HL-60/S4 treated with retinoic acid at 250 ng/mL for 4 days and 3 days (cell line): ENCODE measurements around the gene IPP.
"Not testable (repeated sequence)": the region's sequence is repeated elsewhere in the genome, so short reads cannot be mapped to it uniquely, and the experiment has no call there.

Experiments
- in situ Hi-C: fragments of 300-500 bp; cut with MboI; formaldehyde crosslinking; loops from 2 replicates; pipeline ENCODE4 v1.7.0; 2022; ENCODE audit warnings: low sequenced_read_pairs

Gene IPP

GRCh38 chr1:45750298-45751038, at the start of gene IPP:
IPP (minus strand) TSS chr1:45750653; CDS start chr1:45746411, 4,242 bp downstream.
- in situ Hi-C loops = no loop called here

GRCh38 chr1:45796946-45797345, 46.5 kb upstream of the IPP start:
- in situ Hi-C loops = no loop called here

GRCh38 chr1:45796381-45796780, 45.9 kb upstream of the IPP start:
- in situ Hi-C loops = no loop called here

GRCh38 chr1:45793942-45794604, 43.6 kb upstream of the IPP start:
- in situ Hi-C loops = no loop called here

GRCh38 chr1:45792744-45793143, 42.3 kb upstream of the IPP start:
- in situ Hi-C loops = no loop called here

- in situ Hi-C loops = no loop called here
Observed at GRCh38 chr1:45789601-45790000, 39.1 kb upstream of the IPP start.

- in situ Hi-C loops = no loop called here
Observed at GRCh38 chr1:45787905-45788304, 37.5 kb upstream of the IPP start.

GRCh38 chr1:45785583-45785982, 35.1 kb upstream of the IPP start:
- in situ Hi-C loops = no loop called here

GRCh38 chr1:45775794-45776193, 25.3 kb upstream of the IPP start:
- in situ Hi-C loops = no loop called here

- in situ Hi-C loops = no loop called here
Observed at GRCh38 chr1:45772971-45773370, 22.5 kb upstream of the IPP start.

- in situ Hi-C loops = no loop called here
Observed at GRCh38 chr1:45769261-45769932, 18.9 kb upstream of the IPP start.

- in situ Hi-C loops = no loop called here
Observed at GRCh38 chr1:45767035-45767434, 16.6 kb upstream of the IPP start.

GRCh38 chr1:45765999-45766792, 15.7 kb upstream of the IPP start:
- in situ Hi-C loops = no loop called here

- in situ Hi-C loops = no loop called here
Observed at GRCh38 chr1:45762291-45762690, 11.8 kb upstream of the IPP start.

- in situ Hi-C loops = no loop called here
Observed at GRCh38 chr1:45755697-45756096, 5.2 kb upstream of the IPP start.

GRCh38 chr1:45753248-45754037, 3.0 kb upstream of the IPP start:
- in situ Hi-C loops = no loop called here

GRCh38 chr1:45752441-45753052, 2.1 kb upstream of the IPP start:
- in situ Hi-C loops = no loop called here

GRCh38 chr1:45752014-45752413, 1.6 kb upstream of the IPP start:
- in situ Hi-C loops = no loop called here

GRCh38 chr1:45751039-45751838, 786 bp upstream of the IPP start:
- in situ Hi-C loops = not testable (repeated sequence)
